ENCODE results near the gene RBM33. TPM values are rescaled to one million over a fixed set of nuclear protein-coding genes. Genes with fewer than 3 reads are reported as not detected.

RBM33 gene
- total and polyA plus RNA-seq, 10 of the 15 experiments (the other 5 are each of a cell fraction or from before 2014, with no cell fraction given): 4.7 to 67.2 (median 24.3) TPM

GRCh38 chr7:155825336-155825735, 180.9 kb downstream of the RBM33 start:
- CTCF ChIA-PET: no interaction called here
- RAD21 ChIA-PET (ENCODE audit: unreplicated experiment): no interaction called here
- intact Hi-C loops (cut with micrococcal nuclease; ENCODE audit: unreplicated experiment) (no loop called here), in situ Hi-C loops (cut with MboI) (no loop called here)
- ATAC-seq: no peak
- no peak overlapping the region for H2AFZ ChIP-seq (ENCODE audit: control insufficient read depth, low read depth, low read length)
- no peak for DNase-seq (ENCODE audit: low read depth, low spot score)
- H3K4me3 ChIP-seq: no peak overlapping the region
- no TSS peak for BruUV-seq (replicated peaks)
- FAIRE-seq: no peak
- no peaks in the 10 kb centered on the region for H4K20me1 ChIP-seq (ENCODE audit: control insufficient read depth, insufficient read depth)
- no peaks in the 10 kb centered on the region for H3K36me3 ChIP-seq (ENCODE audit: control insufficient read depth in 2 of 2, insufficient read depth in 2 of 2, low read length in 1 of 2)
- SMC1A ChIA-PET (ENCODE audit: uncharacterized antibody, unreplicated experiment): no interaction called here
- H3K4me1 ChIP-seq (ENCODE audit: control insufficient read depth, insufficient read depth, low read length): no peaks in the 10 kb centered on the region
- no peak overlapping the region for H3K4me2 ChIP-seq (ENCODE audit: control insufficient read depth, insufficient read depth)
- H3K9ac ChIP-seq (ENCODE audit: control insufficient read depth, insufficient read depth, low read length): no peak overlapping the region
- peaks cover 2 to 3% of the 10 kb centered on the region in 2 experiments; a peak in 2 of 4 replicates for H3K27me3 ChIP-seq (replicated peaks in 1 of 2; ENCODE audit: control insufficient read depth in 2 of 2, insufficient read depth in 2 of 2, low read length in 1 of 2)
- no peaks in the 10 kb centered on the region for H3K79me2 ChIP-seq (ENCODE audit: control insufficient read depth, insufficient read depth, low read length)
- no peak for TF ChIP-seq BRCA1 (IDR thresholded peaks at IDR 0.05; ENCODE audit: low read depth, low read length)
- no peak for TF ChIP-seq SPI1 (IDR thresholded peaks at IDR 0.05; ENCODE audit: borderline replicate concordance, insufficient read depth, low read depth, low read length)
- TF ChIP-seq ZBTB4 (CRISPR knock-in tag; IDR thresholded peaks at IDR 0.05): no peak
- no peak for TF ChIP-seq RAD51 (IDR thresholded peaks at IDR 0.05)
- TF ChIP-seq REST (IDR thresholded peaks at IDR 0.05; ENCODE audit: low read depth, low read length): no peak
- TF ChIP-seq ZBTB33 (IDR thresholded peaks at IDR 0.05): no peak
- TF ChIP-seq GABPA (IDR thresholded peaks at IDR 0.05; ENCODE audit: low read depth): no peak
- TF ChIP-seq SIN3A (IDR thresholded peaks at IDR 0.05; ENCODE audit: low read depth, low read length): no peak
- TF ChIP-seq DPF2 (IDR thresholded peaks at IDR 0.05): no peak
- TF ChIP-seq BCL11A (IDR thresholded peaks at IDR 0.05; ENCODE audit: low read depth, low read length): no peak
- TF ChIP-seq RCOR1 (conservative IDR thresholded peaks at IDR 0.05; ENCODE audit: low read depth, low read length): no peak
- no peak for TF ChIP-seq SMC3 (IDR thresholded peaks at IDR 0.05; ENCODE audit: borderline replicate concordance, low read length)
- TF ChIP-seq WRNIP1 (IDR thresholded peaks at IDR 0.05; ENCODE audit: borderline replicate concordance, low read depth, low read length): no peak
- no peak for TF ChIP-seq EED (IDR thresholded peaks at IDR 0.05; ENCODE audit: low read depth)
- no peak for TF ChIP-seq MEF2A (IDR thresholded peaks at IDR 0.05; ENCODE audit: insufficient read depth, low read depth, low read length)
- no peak for TF ChIP-seq SUPT20H (IDR thresholded peaks at IDR 0.05; ENCODE audit: borderline replicate concordance, control insufficient read depth, low read depth, low read length)
- H3K9me3 ChIP-seq (replicated peaks; ENCODE audit: control insufficient read depth, insufficient read depth, low read length): no peaks in the 10 kb centered on the region
- H3K27ac ChIP-seq (ENCODE audit: control insufficient read depth, insufficient read depth): no peak overlapping the region
- 2% methylated on average over 3 of the region's 3 CpGs for WGBS (ENCODE audit: insufficient coverage, insufficient replicate concordance, low lambda C conversion rate, missing lambda C conversion rate)
- POLR2A ChIA-PET: no interaction called here
